Measurements from ENCODE around the gene PPP4R3A. TPM values are rescaled to one million over a fixed set of nuclear protein-coding genes. Genes with fewer than 3 reads are reported as not detected.
A peak's percentile ranks its signal among the peaks of the same experiment; 100 is the strongest.
"Not testable (repeated sequence)": the region's sequence is repeated elsewhere in the genome, so short reads cannot be mapped to it uniquely, and the experiment has no call there.

Gene PPP4R3A
- total RNA-seq, 2 experiments from 2014 or later, result 114 to 118 TPM

- no peak for DNase-seq
- peak overlapping the region; percentile 48 for H3K27ac Mint-ChIP-seq
- no peak overlapping the region for H3K4me3 Mint-ChIP-seq
- H3K36me3 Mint-ChIP-seq (ENCODE audit: low read depth), result peaks cover 35% of the 10 kb centered on the region
- H3K4me1 Mint-ChIP-seq (ENCODE audit: low read depth), result peaks cover 30% of the 10 kb centered on the region
- no peaks in the 10 kb centered on the region for H3K27me3 Mint-ChIP-seq (ENCODE audit: low read depth)
- CTCF ChIA-PET, result interaction anchor here (1.0 kb wide), 1 partner anchor 11 kb away, joined by 4 read pairs; no protein-coding TSS in a partner anchor
- no peaks in the 10 kb centered on the region for H3K9me3 Mint-ChIP-seq
- intact Hi-C loops (cut with micrococcal nuclease), result no loop called here
These were observed 53.8 kb downstream of the PPP4R3A start for GRCh38 chr14:91456283-91456682.

DNA sequence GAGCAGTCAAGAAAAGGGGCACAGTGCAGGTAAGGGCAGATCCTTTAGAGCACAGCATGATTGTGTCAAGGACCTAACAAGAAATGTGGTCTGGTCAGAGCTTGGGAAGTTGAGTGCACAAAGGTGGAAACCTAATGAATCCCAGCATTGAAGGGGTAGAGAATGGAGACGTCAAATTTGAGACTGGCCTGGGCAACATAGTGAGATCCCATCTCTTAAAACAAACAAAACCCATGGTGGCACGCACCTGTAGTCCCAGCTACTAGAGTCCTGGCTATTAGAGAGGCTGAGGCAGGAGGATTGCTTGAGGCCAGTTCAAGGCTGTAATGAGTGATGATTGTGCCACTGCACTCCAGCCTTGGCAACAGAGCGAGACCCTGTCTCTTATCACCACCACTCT lies 55.5 kb downstream of the PPP4R3A start:
- Mint-ChIP-seq H3K9me3 (no peaks in the 10 kb centered on the region), H3K27ac (peak overlapping the region; percentile 0), H3K36me3 (ENCODE audit: low read depth) (peaks cover 24% of the 10 kb centered on the region), H3K4me1 (ENCODE audit: low read depth) (peaks cover 28% of the 10 kb centered on the region), H3K27me3 (ENCODE audit: low read depth) (no peaks in the 10 kb centered on the region), H3K4me3 (no peak overlapping the region)
- DNase-seq, result no peak
- intact Hi-C loops (cut with micrococcal nuclease), result loop anchor here (5.0 kb wide), 1 partner anchor 53 kb away; no protein-coding TSS in a partner anchor
- CTCF ChIA-PET, result interaction anchor here (0.6 to 1.2 kb wide), 3 partner anchors 15 to 131 kb away, joined by 3 read pairs; no protein-coding TSS in a partner anchor

DNA sequence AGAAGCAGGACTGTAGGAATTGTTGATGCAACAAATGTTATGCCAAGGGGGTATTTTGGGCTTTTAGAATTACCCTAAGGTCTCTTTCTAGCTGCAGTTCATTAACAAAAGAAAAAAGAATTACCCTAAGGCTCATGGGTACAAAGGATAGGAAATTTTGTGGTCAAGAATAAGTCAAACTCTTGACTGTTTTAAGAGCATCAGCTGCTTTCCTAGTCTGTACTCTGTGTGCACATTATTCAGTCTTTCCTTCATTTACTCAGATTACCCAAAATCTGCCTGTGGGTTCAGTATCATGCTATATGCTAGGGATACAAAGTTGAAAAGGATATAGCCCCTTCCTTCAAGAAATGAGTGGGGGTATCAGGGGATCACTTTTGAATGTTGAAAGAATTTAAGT lies 56.0 kb downstream of the PPP4R3A start:
- Mint-ChIP-seq H3K4me3 (no peak overlapping the region), H3K36me3 (ENCODE audit: low read depth) (peaks cover 24% of the 10 kb centered on the region), H3K9me3 (no peaks in the 10 kb centered on the region), H3K4me1 (ENCODE audit: low read depth) (peaks cover 28% of the 10 kb centered on the region), H3K27ac (no peak overlapping the region), H3K27me3 (ENCODE audit: low read depth) (no peaks in the 10 kb centered on the region)
- CTCF ChIA-PET, result interaction anchor here (0.7 to 1.2 kb wide), 4 partner anchors 15 to 205 kb away, joined by 3 read pairs; no protein-coding TSS in a partner anchor
- no peak for DNase-seq
- intact Hi-C loops (cut with micrococcal nuclease), result loop anchor here (5.0 kb wide), 1 partner anchor 53 kb away; no protein-coding TSS in a partner anchor

- Mint-ChIP-seq H3K36me3 (ENCODE audit: low read depth) (peaks cover 24% of the 10 kb centered on the region), H3K27me3 (ENCODE audit: low read depth) (no peaks in the 10 kb centered on the region), H3K4me1 (ENCODE audit: low read depth) (peaks cover 28% of the 10 kb centered on the region), H3K9me3 (no peaks in the 10 kb centered on the region), H3K4me3 (no peak overlapping the region), H3K27ac (no peak overlapping the region)
- intact Hi-C loops (cut with micrococcal nuclease), result loop anchor here (5.0 kb wide), 1 partner anchor 54 kb away; no protein-coding TSS in a partner anchor
- DNase-seq, result no peak
- CTCF ChIA-PET, result interaction anchor here (0.7 to 1.2 kb wide), 4 partner anchors 14 to 206 kb away, joined by 3 read pairs; no protein-coding TSS in a partner anchor
These were observed 56.4 kb downstream of the PPP4R3A start for GRCh38 chr14:91453744-91454143.

- CTCF ChIA-PET, result interaction anchor here (0.6 to 0.8 kb wide), 3 partner anchors 20 to 1814 kb away, joined by 3 to 4 read pairs (median 4); no protein-coding TSS in a partner anchor
- intact Hi-C loops (cut with micrococcal nuclease), result no loop called here
- Mint-ChIP-seq H3K36me3 (ENCODE audit: low read depth) (no peaks in the 10 kb centered on the region), H3K9me3 (no peaks in the 10 kb centered on the region), H3K4me3 (no peak overlapping the region), H3K27ac (no peak overlapping the region), H3K4me1 (ENCODE audit: low read depth) (no peaks in the 10 kb centered on the region), H3K27me3 (ENCODE audit: low read depth) (no peaks in the 10 kb centered on the region)
- no peak for DNase-seq
These were observed 65.6 kb downstream of the PPP4R3A start for GRCh38 chr14:91444335-91445020.

- Mint-ChIP-seq H3K4me3 (no peak overlapping the region), H3K9me3 (peaks cover 4% of the 10 kb centered on the region), H3K36me3 (ENCODE audit: low read depth) (peaks cover 3% of the 10 kb centered on the region), H3K27ac (no peak overlapping the region), H3K27me3 (ENCODE audit: low read depth) (no peaks in the 10 kb centered on the region), H3K4me1 (ENCODE audit: low read depth) (no peaks in the 10 kb centered on the region)
- intact Hi-C loops (cut with micrococcal nuclease), result no loop called here
- no peak for DNase-seq
- CTCF ChIA-PET, result interaction anchor here (1.1 kb wide), 1 partner anchor 15 kb away, joined by 3 read pairs; no protein-coding TSS in a partner anchor
These were observed 70.8 kb downstream of the PPP4R3A start for GRCh38 chr14:91439345-91439744.

DNA sequence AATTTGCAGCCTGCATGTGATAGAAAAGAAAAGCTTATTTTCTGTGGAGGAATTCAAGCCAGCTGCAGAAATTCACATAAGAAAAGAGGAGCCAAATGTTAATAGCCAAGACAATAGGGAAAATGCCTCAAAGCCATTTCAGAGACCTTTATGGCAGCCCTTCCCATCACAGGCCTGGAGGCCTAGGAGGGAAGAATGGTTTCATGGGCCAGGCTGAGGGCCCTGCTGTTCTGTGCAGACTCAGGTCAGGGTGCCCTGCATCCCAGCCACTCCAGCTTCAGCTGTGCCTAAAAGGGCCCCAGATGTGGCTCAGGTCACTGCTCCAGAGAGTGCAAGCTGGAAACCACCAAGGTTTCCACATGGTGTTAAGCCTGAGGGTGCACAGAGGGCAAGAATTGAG lies 71.3 kb downstream of the PPP4R3A start:
- intact Hi-C loops (cut with micrococcal nuclease), result no loop called here
- CTCF ChIA-PET, result interaction anchor here (1.1 kb wide), 1 partner anchor 15 kb away, joined by 3 read pairs; no protein-coding TSS in a partner anchor
- H3K4me1 Mint-ChIP-seq (ENCODE audit: low read depth), result no peaks in the 10 kb centered on the region
- H3K4me3 Mint-ChIP-seq, result no peak overlapping the region
- no peak overlapping the region for H3K27ac Mint-ChIP-seq
- no peaks in the 10 kb centered on the region for H3K27me3 Mint-ChIP-seq (ENCODE audit: low read depth)
- H3K9me3 Mint-ChIP-seq, result peaks cover 4% of the 10 kb centered on the region
- DNase-seq, result no peak
- H3K36me3 Mint-ChIP-seq (ENCODE audit: low read depth), result peaks cover 3% of the 10 kb centered on the region

- H3K4me3 Mint-ChIP-seq; H3K4me1 Mint-ChIP-seq (ENCODE audit: low read depth); H3K27ac Mint-ChIP-seq; intact Hi-C loops (cut with micrococcal nuclease); H3K36me3 Mint-ChIP-seq (ENCODE audit: low read depth); DNase-seq; H3K9me3 Mint-ChIP-seq; CTCF ChIA-PET; H3K27me3 Mint-ChIP-seq (ENCODE audit: low read depth): not testable (repeated sequence)
These were observed 73.8 kb downstream of the PPP4R3A start for GRCh38 chr14:91436266-91436665.

DNA sequence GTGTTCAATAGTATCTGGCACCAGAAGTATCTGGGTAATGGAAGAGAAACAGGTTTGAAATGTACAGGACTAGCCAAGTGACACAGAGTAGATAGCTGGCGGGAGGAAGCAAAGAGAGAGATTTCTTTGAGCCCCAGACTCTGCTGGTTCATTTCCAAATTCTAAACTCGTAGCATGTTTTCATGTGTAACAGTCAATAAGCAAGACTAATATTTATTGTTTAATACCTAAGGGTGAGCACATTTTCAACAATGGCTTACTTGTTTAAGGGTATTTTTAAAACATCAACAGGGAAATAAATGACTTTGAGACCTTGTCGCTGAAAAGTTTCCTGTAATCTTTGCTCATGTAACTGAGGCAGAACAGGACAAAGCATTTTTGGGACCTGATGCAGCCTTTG lies 80.7 kb downstream of the PPP4R3A start:
- Mint-ChIP-seq H3K4me3 (no peak overlapping the region), H3K4me1 (ENCODE audit: low read depth) (peaks cover 12% of the 10 kb centered on the region), H3K9me3 (no peaks in the 10 kb centered on the region), H3K36me3 (ENCODE audit: low read depth) (no peaks in the 10 kb centered on the region), H3K27ac (no peak overlapping the region), H3K27me3 (ENCODE audit: low read depth) (no peaks in the 10 kb centered on the region)
- CTCF ChIA-PET, result interaction anchor here (2.0 kb wide), 1 partner anchor 11 kb away, joined by 9 read pairs; the partner anchor contains the start of gene CCDC88C
- intact Hi-C loops (cut with micrococcal nuclease), result loop anchor here (5.0 kb wide), 1 partner anchor 483 kb away; no protein-coding TSS in a partner anchor
- no peak for DNase-seq

- not testable (repeated sequence) for H3K9me3 Mint-ChIP-seq; H3K27ac Mint-ChIP-seq; DNase-seq; H3K27me3 Mint-ChIP-seq (ENCODE audit: low read depth); H3K36me3 Mint-ChIP-seq (ENCODE audit: low read depth); H3K4me3 Mint-ChIP-seq
- CTCF ChIA-PET, result interaction anchor here (2.0 kb wide), 1 partner anchor 11 kb away, joined by 9 read pairs; the partner anchor contains the start of gene CCDC88C
- peaks cover 12% of the 10 kb centered on the region for H3K4me1 Mint-ChIP-seq (ENCODE audit: low read depth)
- intact Hi-C loops (cut with micrococcal nuclease), result loop anchor here (5.0 kb wide), 1 partner anchor 483 kb away; no protein-coding TSS in a partner anchor
These were observed 81.2 kb downstream of the PPP4R3A start for GRCh38 chr14:91428931-91429330.

DNA sequence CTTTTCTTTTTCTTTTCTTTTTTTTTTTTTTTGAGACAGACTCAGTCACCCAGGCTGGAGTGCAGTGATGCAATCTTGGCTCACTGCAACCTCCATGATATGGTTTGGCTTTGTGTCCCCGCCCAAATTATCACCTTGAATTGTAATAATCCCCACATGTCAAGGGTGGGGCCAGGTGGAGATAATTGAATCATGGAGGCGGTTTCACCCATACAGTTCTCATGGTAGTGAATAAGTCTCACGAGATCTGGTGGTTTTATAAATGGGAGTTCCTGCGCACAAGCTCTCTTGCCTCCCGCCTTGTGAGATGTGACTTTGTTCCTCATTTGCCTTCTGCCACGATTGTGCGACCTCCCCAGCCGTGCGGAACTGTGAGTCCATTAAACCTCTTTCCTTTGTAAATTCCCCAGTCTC lies 84.6 kb downstream of the PPP4R3A start:
- intact Hi-C loops (cut with micrococcal nuclease), result loop anchor here (5.0 kb wide), 1 partner anchor 487 kb away; no protein-coding TSS in a partner anchor
- H3K27ac Mint-ChIP-seq; H3K27me3 Mint-ChIP-seq (ENCODE audit: low read depth); DNase-seq; H3K4me3 Mint-ChIP-seq; H3K9me3 Mint-ChIP-seq; H3K36me3 Mint-ChIP-seq (ENCODE audit: low read depth): not testable (repeated sequence)
- peaks cover 12% of the 10 kb centered on the region for H3K4me1 Mint-ChIP-seq (ENCODE audit: low read depth)
- CTCF ChIA-PET, result interaction anchor here (0.5 to 1.5 kb wide), 5 partner anchors 10 to 102 kb away, joined by 3 to 10 read pairs (median 3); no protein-coding TSS in a partner anchor

- H3K36me3 Mint-ChIP-seq (ENCODE audit: low read depth), result no peaks in the 10 kb centered on the region
- CTCF ChIA-PET, result interaction anchor here (0.5 to 1.5 kb wide), 9 partner anchors 9 to 348 kb away, joined by 3 to 10 read pairs (median 3); no protein-coding TSS in a partner anchor
- intact Hi-C loops (cut with micrococcal nuclease), result loop anchor here (5.0 kb wide), 1 partner anchor 487 kb away; no protein-coding TSS in a partner anchor
- no peaks in the 10 kb centered on the region for H3K27me3 Mint-ChIP-seq (ENCODE audit: low read depth)
- peaks cover 12% of the 10 kb centered on the region for H3K4me1 Mint-ChIP-seq (ENCODE audit: low read depth)
- no peaks in the 10 kb centered on the region for H3K9me3 Mint-ChIP-seq
- H3K4me3 Mint-ChIP-seq, result no peak overlapping the region
- H3K27ac Mint-ChIP-seq, result no peak overlapping the region
- no peak for DNase-seq
These were observed 85.1 kb downstream of the PPP4R3A start for GRCh38 chr14:91424813-91425530.
